ENCODE data around the gene MAP3K15. TPM values are rescaled to one million over a fixed set of nuclear protein-coding genes. Genes with fewer than 3 reads are reported as not detected.
A peak's percentile ranks its signal among the peaks of the same experiment; 100 is the strongest.

MAP3K15 gene
- total RNA-seq, 1 donor from 2014 or later = 2.9 TPM

GRCh38 chrX:19344661-19345060, 170.6 kb downstream of the MAP3K15 start:
- Mint-ChIP-seq H3K4me1 (ENCODE audit: unreplicated experiment) (peaks cover 13% of the 10 kb centered on the region), H3K9me3 (no peaks in the 10 kb centered on the region), H3K27me3 (no peaks in the 10 kb centered on the region), H3K27ac (peak overlapping the region; percentile 92), H3K36me3 (no peaks in the 10 kb centered on the region), H3K4me3 (peak overlapping the region; percentile 89)
- no peak for DNase-seq (ENCODE audit: extremely low spot score, unreplicated experiment)
- TF ChIP-seq CTCF (conservative IDR thresholded peaks at IDR 0.05) = no peak

GRCh38 chrX:19343535-19344408, 171.5 kb downstream of the MAP3K15 start, which contains the start of gene PDHA1:
Gene PDHA1, plus strand, starts transcription at chrX:19343927. Its CDS starts 111 bp downstream, at chrX:19344038.
- Mint-ChIP-seq H3K9me3 (no peaks in the 10 kb centered on the region), H3K27ac (peak within 1 kb of the TSS; percentile 92), H3K27me3 (no peaks in the 10 kb centered on the region), H3K36me3 (no peaks in the 10 kb centered on the region), H3K4me3 (peak within 1 kb of the TSS; percentile 89), H3K4me1 (ENCODE audit: unreplicated experiment) (peaks cover 13% of the 10 kb centered on the region)
- DNase-seq (ENCODE audit: extremely low spot score, unreplicated experiment) = peak; percentile 89
- no peak for TF ChIP-seq CTCF (conservative IDR thresholded peaks at IDR 0.05)

GRCh38 chrX:19343085-19343534, 172.2 kb downstream of the MAP3K15 start:
- no peak for DNase-seq (ENCODE audit: extremely low spot score, unreplicated experiment)
- Mint-ChIP-seq H3K27ac (peak overlapping the region; percentile 92), H3K9me3 (no peaks in the 10 kb centered on the region), H3K27me3 (no peaks in the 10 kb centered on the region), H3K4me1 (ENCODE audit: unreplicated experiment) (peaks cover 13% of the 10 kb centered on the region), H3K36me3 (no peaks in the 10 kb centered on the region), H3K4me3 (peak overlapping the region; percentile 89)
- TF ChIP-seq CTCF (conservative IDR thresholded peaks at IDR 0.05) = no peak

GRCh38 chrX:19342331-19342906, 172.9 kb downstream of the MAP3K15 start:
- Mint-ChIP-seq H3K4me3 (no peak overlapping the region), H3K4me1 (ENCODE audit: unreplicated experiment) (peaks cover 13% of the 10 kb centered on the region), H3K9me3 (no peaks in the 10 kb centered on the region), H3K27ac (peak overlapping the region; percentile 35), H3K36me3 (no peaks in the 10 kb centered on the region), H3K27me3 (no peaks in the 10 kb centered on the region)
- TF ChIP-seq CTCF (conservative IDR thresholded peaks at IDR 0.05) = no peak
- no peak for DNase-seq (ENCODE audit: extremely low spot score, unreplicated experiment)

GRCh38 chrX:19334945-19335626, 180.2 kb downstream of the MAP3K15 start:
- Mint-ChIP-seq H3K4me1 (ENCODE audit: unreplicated experiment) (no peaks in the 10 kb centered on the region), H3K36me3 (peaks cover 4% of the 10 kb centered on the region), H3K27ac (no peak overlapping the region), H3K27me3 (peaks cover 3% of the 10 kb centered on the region), H3K4me3 (no peak overlapping the region), H3K9me3 (peaks cover 5% of the 10 kb centered on the region)
- peak; percentile 69 for TF ChIP-seq CTCF (conservative IDR thresholded peaks at IDR 0.05)
- DNase-seq (ENCODE audit: extremely low spot score, unreplicated experiment) = no peak

Data from type B pancreatic cell (in vitro differentiated cells).